ENCODE measurements around the gene UBFD1. TPM values are rescaled to one million over a fixed set of nuclear protein-coding genes. Genes with fewer than 3 reads are reported as not detected.

UBFD1 gene
- total and polyA plus RNA-seq, 2 donors from 2014 or later: 20.8 to 52.8 TPM

DNA sequence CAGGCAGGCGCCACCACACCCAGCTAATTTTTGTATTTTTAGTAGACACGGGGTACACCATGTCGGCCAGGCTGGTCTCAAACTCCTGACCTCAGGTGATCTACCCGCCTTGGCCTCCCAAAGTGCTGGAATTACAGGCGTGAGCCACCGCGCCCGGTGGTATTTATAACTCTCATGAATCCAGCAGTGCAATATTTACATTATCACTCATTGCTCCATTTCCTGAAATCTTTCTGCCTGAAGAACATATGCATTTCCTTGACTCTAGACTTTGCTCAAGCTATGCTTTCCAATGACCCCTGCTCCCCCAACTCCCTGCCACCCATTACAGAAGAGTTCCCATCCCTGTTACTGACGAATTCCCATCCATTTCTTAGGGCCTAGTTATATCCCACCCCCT is 58.3 kb downstream of the UBFD1 start:
- no peaks in the 10 kb centered on the region for H3K27me3 ChIP-seq (ENCODE audit: control insufficient read depth, insufficient read depth, low read length)
- H3K9ac ChIP-seq (ENCODE audit: low read length in 3 of 3): no peak overlapping the region
- H3K9me3 ChIP-seq (ENCODE audit: control insufficient read depth in 2 of 3, insufficient read depth in 1 of 3, low read length in 3 of 3): no peaks in the 10 kb centered on the region
- DNase-seq: no peak
- H3K36me3 ChIP-seq (ENCODE audit: control insufficient read depth in 2 of 3, insufficient read depth in 3 of 3, low read length in 3 of 3): peaks cover 0 to 12% (median 11%) of the 10 kb centered on the region in 3 donors
- intact Hi-C loops (cut with DNase I): no loop called here
- H3K27ac ChIP-seq (ENCODE audit: low read depth in 2 of 2, low read length in 2 of 2): no peak overlapping the region
- TF ChIP-seq, protein P1, sequence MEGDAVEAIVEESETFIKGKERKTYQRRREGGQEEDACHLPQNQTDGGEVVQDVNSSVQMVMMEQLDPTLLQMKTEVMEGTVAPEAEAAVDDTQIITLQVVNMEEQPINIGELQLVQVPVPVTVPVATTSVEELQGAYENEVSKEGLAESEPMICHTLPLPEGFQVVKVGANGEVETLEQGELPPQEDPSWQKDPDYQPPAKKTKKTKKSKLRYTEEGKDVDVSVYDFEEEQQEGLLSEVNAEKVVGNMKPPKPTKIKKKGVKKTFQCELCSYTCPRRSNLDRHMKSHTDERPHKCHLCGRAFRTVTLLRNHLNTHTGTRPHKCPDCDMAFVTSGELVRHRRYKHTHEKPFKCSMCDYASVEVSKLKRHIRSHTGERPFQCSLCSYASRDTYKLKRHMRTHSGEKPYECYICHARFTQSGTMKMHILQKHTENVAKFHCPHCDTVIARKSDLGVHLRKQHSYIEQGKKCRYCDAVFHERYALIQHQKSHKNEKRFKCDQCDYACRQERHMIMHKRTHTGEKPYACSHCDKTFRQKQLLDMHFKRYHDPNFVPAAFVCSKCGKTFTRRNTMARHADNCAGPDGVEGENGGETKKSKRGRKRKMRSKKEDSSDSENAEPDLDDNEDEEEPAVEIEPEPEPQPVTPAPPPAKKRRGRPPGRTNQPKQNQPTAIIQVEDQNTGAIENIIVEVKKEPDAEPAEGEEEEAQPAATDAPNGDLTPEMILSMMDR (IDR thresholded peaks at IDR 0.05; ENCODE audit: borderline replicate concordance, extremely low read depth, insufficient read depth): no peak
- no peak overlapping the region for H3K4me3 ChIP-seq (ENCODE audit: low read length in 3 of 3)
- H3K4me1 ChIP-seq (ENCODE audit: control insufficient read depth in 2 of 3, insufficient read depth in 2 of 3, low read depth in 1 of 3, low read length in 3 of 3): no peaks in the 10 kb centered on the region
- FAIRE-seq: no peak

Other genes starting within 250 kb of the UBFD1 start
- 25.2 TPM for gene COG7, start 104.5 kb upstream of the UBFD1 start, total RNA-seq
- gene COG7, start 104.5 kb upstream of the UBFD1 start, polyA plus RNA-seq (ENCODE audit: insufficient read depth, low read depth, low replicate concordance): 27.0 TPM
- 79.9 TPM for gene GGA2, start 47.2 kb upstream of the UBFD1 start, total RNA-seq
- gene GGA2, start 47.2 kb upstream of the UBFD1 start, polyA plus RNA-seq (ENCODE audit: insufficient read depth, low read depth, low replicate concordance): 43.5 TPM
- 21.6 TPM for gene EARS2, start 377 bp upstream of the UBFD1 start, total RNA-seq
- 30.4 TPM for gene EARS2, start 377 bp upstream of the UBFD1 start, polyA plus RNA-seq (ENCODE audit: insufficient read depth, low read depth, low replicate concordance)
- gene NDUFAB1, start 38.6 kb downstream of the UBFD1 start, total RNA-seq: 66.6 TPM
- gene NDUFAB1, start 38.6 kb downstream of the UBFD1 start, polyA plus RNA-seq (ENCODE audit: insufficient read depth, low read depth, low replicate concordance): 374 TPM
- gene PALB2, start 83.6 kb downstream of the UBFD1 start, total RNA-seq: 11.7 TPM
- gene PALB2, start 83.6 kb downstream of the UBFD1 start, polyA plus RNA-seq (ENCODE audit: insufficient read depth, low read depth, low replicate concordance): 5.7 TPM
- 60.5 TPM for gene DCTN5, start 83.7 kb downstream of the UBFD1 start, total RNA-seq
- gene DCTN5, start 83.7 kb downstream of the UBFD1 start, polyA plus RNA-seq (ENCODE audit: insufficient read depth, low read depth, low replicate concordance): 36.5 TPM
- 2.5 TPM for gene PLK1, start 121.2 kb downstream of the UBFD1 start, total RNA-seq
- gene PLK1, start 121.2 kb downstream of the UBFD1 start, polyA plus RNA-seq (ENCODE audit: insufficient read depth, low read depth, low replicate concordance): 0.71 TPM
- gene ERN2, start 155.5 kb downstream of the UBFD1 start, total RNA-seq: not detected
- gene ERN2, start 155.5 kb downstream of the UBFD1 start, polyA plus RNA-seq (ENCODE audit: insufficient read depth, low read depth, low replicate concordance): not detected
- not detected for gene CHP2, start 197.3 kb downstream of the UBFD1 start, total RNA-seq
- gene CHP2, start 197.3 kb downstream of the UBFD1 start, polyA plus RNA-seq (ENCODE audit: insufficient read depth, low read depth, low replicate concordance): 6.8 TPM

Data from kidney (tissue), 14 donors.